ENCODE results near the gene TNIP2.

TNIP2 gene, protein sequence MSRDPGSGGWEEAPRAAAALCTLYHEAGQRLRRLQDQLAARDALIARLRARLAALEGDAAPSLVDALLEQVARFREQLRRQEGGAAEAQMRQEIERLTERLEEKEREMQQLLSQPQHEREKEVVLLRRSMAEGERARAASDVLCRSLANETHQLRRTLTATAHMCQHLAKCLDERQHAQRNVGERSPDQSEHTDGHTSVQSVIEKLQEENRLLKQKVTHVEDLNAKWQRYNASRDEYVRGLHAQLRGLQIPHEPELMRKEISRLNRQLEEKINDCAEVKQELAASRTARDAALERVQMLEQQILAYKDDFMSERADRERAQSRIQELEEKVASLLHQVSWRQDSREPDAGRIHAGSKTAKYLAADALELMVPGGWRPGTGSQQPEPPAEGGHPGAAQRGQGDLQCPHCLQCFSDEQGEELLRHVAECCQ

DNA sequence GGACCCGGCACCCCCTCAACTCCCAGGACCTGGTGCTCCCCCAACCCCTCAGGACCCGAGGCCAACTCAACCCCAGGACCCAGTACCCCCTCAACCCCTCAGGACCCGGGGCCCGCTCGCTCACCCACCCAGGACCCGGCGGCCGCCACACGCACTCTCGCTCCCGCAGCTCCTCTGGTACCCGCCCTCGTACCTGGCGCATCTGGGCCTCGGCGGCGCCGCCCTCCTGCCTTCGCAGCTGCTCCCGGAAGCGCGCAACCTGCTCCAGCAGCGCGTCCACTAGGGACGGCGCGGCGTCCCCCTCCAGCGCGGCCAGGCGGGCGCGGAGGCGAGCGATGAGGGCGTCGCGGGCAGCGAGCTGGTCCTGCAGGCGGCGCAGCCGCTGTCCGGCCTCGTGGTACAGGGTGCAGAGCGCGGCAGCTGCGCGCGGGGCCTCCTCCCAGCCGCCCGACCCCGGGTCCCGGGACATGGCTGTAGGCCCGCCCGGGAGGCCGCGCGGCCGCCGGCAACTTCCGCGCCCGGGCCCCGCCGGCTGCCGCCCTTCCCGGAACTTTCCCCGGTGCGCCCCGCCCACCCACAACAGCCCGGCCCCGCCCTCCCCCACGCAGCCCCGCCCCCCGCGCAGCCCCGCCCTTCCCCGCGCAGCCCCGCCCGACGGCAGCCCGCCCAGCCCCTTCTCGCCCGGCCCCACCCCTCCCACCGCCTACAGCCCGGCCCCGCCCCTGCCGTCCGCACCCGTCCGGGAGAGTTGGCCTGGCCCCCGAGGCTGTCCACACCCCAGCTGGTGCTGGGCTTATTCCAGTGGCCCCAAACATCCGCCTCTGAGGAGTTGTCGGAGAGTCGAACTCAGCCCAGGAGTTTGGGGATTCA lies at the start of gene TNIP2:
TNIP2 (minus strand) TSS at position 516 of the 870 bp plus-strand sequence; CDS start at position 469, 47 bp downstream.
- DNase-seq: peak; percentile 83

DNA sequence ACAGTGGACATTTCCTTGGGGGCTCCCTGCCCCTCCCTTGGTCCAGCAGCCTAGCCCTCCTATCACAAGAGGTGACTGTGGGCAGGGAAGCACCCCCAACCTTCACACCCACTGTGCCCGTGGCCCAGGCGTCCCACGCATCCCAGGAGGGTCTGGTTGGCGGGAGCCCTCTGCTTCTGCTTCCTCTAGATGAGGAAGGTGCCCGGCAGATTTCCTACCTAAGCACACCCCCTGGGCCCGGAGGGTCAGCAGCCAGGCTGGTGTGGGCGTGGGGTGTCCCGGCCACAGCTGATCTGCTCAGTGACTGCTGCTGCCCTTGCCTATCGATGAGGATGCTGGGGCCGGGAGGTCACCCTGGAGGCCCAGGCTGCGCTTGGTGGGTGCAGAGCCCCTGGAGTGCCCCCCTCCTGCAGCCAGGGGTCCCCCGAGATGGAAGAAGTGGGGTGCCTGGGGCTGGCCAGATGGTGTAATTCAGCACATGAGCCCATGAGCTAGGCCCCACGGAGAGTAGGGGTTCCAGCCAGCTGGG lies 48.9 kb upstream of the TNIP2 start:
- no peak for DNase-seq

DNA sequence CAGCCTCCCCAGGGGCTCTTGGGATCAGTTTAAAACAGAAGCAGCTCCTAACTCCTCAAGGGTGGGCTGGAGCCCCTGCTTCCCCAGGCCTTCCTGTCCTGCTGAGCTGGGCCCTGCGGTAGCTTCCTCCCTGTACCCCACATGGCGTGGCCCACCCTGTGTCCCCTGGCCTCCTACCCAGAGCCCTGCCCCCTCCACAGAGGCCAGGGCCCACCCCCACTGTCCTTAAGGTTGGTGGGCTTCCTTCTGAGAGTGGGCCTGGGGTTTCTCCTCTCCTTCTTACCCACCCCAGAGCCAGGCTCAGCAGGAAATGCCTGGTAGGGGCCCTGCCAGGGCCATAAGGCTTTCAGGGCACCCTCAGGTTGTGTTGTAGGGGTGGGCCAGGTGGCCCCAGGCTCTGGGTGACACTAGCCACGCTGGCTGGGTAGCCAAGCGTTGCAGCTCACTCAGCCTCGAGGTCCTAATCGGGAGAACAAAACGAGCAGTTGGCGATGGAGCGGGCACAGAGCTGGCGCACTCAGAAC lies 48.4 kb upstream of the TNIP2 start:
- DNase-seq: no peak

DNA sequence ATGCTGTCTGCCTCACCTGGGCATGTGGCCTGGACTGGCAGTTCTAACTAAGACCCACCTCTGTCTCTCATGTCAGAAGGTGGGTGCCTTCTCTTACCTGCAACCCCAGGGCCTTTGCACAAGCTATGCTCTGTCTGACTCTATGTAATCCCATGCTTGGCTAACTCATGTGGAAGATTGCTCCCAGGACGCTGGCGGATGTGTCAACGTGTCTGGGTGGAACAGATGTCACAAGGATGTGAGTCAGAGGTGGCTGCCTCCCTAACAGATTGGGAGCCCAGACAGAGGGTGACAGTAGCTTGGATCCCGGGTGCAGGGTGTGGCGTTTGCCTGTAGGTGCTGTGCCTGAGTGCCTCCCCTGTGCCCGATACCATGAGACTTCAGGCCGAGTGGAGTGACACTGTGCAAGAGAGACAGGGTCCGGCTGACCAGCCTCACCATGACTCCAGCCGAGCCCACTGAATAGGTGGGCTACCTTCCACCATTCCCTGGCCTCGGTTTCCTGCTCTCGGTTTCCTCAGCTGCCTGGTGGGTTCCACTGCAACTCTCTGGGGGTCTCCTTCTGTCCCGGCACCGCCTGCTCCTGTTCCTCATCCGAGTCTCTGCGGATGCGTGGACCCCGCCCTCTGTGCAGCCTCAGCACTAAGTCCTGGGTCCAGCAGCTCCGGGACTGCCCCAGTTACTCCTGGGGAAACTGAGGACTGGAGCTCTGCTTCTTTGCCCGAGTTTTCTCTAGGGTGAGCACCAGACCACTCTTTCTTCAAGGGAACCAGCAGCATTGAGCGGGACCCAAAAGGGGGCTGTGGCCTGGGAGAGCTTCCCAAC lies 47.7 kb upstream of the TNIP2 start:
- no peak for DNase-seq

DNA sequence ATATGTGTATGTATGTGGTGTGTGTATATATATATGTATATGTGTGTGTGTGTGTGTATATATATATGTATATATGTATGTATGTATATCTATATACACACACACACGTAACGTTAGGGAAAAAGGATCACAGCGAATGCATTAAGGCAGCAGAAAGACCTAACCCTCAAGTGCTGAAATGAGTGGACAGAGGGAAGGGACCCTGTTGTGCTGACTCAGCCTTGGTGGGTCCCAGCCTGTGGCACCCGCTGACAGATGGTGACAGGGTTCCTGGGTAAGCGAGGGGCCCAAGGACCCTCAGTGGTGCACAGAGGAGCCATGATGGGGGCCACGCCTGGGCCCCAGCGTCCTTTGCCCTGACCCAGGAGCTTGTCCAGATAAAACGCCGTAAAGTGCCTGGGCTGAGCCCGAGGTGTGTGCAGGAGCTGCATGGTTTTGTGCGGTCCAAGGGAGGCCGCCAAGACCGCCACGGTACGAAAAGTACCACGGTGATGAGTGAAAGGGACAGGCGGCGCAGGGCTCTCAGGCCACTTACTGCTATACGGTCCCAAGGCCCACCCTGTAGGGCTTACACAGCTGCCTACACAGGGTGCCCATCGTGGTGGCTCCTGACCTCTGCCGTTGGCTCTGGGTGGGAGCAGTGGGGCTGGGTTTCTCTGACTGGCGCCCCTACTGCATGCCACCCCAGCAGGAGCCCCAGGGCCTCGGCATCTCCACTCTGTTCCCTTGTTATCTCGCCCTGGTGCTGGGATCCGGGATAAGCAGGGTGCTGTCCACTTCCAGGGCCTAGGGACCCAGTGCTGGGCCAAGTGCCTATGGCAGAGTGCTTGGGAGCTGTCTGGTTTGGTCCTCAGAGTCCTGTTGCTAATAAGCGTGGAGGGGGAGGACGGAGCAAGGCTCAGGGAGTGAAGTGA lies 46.7 kb upstream of the TNIP2 start:
- no peak for DNase-seq

DNA sequence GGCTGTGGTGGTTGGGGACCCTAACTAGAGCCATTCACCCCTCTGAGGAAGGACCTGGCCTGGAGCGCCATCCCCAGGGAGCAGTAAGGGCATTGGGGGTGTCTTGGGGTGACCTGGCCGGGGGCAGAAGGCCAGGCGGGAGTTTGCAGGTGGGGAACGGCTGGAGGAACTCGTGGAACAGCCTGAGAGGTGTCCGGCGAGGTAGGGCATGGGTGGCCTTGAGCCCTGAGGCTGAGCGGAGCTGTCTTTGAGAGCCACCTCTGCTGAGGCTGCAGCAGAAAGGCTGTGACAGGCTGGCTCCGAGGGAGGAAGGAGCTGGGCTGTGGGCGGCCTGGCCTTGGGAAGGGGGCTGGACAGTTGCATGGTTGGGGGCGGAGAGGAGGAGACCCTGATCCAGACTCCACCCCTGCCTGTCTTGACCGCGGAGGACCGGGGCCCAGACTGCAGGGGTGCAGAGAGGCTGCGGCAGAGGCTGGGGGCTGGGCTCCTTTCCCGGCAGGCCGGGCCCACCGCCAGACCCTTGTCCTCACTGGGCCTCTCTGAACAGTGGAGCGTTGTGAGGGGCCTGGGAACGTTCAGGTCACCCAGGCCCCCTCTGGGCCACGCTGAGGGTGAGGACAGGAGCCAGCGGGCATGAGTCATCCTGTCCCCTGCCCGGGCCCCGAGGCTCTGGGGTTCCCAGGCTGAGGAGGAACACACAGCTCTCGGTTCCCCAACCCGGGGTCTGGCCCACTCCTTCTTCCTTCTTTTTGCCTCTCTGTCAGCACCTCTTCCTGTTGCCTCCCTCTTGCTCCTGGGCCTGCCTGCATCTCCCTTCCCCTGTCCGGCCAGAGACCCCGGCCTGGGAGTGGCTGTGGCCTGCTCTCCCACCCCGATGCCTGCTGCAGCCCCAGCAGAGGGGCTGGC lies 44.8 kb upstream of the TNIP2 start:
- peak; percentile 45 for DNase-seq

DNA sequence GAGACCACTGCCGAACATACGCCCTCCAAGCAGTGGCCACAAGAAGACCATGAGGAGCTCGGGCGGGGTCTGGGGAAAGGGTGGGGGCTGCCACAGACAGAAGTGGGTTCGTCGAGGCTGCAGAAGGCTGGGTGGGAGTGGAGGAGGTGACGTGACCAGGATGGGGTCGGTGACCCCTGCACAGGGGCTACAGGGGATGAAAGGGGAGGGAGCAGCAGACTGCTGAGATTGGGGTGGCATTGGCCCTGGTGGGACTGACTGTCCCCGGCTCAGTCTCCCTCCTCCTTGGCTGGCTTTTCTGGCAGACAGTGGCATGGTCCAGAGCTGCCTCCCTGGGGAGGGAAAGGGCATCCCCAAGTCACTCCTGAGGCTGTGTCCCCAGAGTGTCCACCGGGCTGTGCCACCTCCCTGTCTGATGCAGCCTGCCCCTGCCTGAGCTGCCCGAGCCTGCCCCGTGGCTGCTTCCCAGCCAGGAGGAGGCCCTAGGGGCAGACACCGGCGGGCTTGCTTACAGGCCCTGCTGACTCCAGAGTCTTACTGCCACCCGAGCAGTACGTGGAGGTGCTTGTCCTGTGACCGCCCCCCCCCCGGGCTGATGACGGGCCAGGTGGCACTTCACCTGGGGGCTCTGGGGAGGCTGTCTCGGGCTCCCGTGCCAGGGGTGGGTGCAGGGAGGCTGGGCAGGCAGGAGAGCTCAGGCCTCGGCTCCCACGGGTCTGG lies 44.0 kb upstream of the TNIP2 start:
- peak; percentile 9 for DNase-seq

DNA sequence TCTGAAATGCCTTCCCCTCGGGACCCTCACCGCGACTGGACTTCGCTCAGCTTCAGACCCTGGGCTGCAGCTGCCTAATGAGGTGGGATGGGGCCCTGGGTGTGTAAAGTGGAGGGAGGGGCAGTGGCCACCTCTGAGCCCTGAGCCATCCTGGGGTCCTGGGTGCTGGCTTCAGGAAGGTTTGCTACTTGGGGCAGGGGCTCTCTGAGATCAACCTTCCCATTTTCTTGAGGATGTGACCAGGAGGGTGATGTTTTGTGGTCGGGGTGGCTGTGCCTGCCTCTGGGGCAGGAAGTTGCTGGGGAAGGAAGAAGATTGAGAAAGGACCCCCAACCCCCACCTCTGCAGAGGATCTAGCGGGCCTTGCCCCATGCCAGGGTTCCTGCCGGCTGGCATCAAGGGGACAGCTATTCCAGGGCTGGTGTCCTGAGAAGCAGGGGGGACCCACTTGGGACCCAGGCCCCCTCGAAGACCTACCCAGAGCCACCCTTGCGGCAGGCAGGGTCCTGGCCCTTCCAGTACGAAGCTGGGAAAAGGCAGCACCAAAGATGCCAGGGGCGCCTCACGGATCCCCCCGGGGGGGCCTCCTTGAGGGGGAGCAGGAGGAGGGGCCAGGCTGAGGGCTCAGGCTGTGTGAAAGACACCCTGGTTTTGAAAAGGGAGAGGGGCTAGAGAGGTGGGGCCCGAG lies 43.2 kb upstream of the TNIP2 start:
- DNase-seq: no peak

DNA sequence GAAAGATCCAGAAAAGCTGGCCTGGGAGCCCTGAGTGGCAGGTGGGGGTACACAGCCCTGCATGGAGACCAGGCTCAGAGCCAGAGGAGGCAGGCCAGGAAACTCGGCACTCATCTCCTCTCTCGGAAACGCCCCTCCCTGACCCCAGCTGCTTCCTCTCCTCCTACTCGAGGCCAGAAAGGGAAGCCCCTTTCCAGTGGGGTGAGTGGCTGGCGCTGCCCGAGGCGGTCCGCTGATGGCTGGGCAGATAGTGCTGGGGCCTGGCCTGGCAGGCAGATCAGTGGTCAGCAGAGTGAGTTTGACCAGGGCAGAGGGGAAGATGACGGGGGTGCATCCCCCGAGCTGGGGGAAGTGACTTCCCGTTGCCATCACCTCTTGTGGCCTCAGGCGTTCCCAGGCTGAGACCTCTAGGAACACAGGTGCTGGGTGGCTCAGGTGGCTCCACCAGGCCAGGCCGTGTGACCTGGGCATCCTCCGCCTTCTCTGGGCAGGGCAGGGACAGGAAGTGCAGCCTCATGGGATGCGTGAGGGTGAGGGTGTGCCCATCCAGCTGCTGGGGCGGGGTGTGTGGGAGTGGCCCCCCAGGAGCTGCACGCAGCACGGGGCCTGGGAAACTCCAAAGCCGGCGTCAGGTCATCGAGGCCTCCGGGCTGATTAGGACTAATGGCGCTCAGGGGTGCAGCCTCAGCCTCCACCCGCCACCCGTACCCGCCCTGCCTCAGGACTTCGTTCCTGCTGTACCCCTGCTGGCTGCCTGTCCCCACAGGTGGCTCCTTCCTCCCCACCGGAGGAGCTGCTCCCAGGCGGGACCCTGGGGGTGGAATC lies 42.5 kb upstream of the TNIP2 start:
- peak; percentile 66 for DNase-seq

DNA sequence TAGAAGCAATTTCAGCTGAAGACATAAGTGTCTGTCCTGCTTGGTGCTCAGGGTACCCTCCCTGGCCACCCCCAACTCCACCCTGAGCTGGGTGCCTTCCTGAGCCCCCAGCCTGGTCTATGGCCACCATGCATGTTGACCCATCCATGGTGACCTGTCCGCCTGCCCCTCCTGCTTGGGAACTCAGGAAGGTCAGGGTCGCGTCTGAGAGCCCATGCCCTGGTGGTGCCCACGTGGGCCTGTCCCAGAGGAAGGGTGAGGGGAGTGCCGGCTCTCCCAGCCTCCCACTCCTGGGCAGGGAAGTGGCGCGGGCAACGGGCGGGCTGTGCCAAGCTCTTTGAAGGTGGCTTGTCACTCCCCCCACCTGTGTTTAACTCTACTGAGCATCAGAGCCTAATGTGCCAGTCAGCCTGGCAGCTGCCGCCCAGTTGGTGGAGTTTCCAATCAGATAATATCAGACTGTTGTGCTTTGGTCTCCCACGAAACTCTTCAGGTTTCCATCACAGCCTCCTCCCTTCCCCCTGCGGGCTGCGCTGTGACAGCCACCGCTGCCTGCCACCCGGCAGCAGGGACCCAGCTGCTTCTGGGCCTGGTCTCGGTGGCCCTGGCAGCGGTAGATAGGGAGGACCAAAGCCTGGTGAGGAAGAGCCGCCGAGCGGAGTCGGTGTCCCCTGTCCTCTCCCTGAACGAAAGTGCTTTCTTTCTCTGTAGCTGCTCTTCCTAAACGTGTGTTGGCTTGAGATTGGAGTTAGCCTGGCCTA lies 41.6 kb upstream of the TNIP2 start:
- peak; percentile 68 for DNase-seq

DNA sequence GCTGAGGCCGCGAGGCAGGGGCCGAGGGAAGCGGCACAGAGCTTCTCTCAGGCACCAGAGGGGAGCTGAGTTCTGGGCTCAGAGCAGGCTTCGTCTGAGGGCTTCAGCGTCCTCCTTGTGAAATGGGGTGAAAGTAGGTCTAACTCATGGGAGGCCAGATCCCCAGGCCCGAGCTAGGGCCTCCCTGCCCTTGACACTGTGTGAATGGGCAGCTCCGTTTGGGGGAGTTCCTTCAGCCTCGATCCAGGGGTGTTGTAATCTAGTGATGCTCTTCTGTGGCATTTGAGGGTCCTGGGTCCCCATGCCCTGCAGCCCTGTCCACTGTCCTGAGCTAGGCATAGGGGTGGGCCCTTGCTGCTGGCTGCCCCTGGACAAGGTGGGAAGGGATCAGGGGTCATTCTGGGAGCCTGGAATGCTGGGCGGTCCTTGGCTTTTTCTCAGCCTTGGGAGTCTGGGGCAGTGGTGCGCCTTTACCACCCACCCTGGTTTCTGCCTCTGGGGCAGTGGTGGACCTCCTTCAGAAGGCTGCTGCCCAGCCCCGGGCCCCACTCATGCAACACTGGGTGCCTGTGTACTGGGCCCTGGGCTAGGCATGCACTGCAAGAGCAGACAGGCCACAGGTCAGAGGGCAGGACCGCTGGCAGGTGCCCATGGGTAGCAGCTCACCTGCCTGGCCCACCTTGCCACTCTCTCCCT lies 40.9 kb upstream of the TNIP2 start:
- DNase-seq: no peak

DNA sequence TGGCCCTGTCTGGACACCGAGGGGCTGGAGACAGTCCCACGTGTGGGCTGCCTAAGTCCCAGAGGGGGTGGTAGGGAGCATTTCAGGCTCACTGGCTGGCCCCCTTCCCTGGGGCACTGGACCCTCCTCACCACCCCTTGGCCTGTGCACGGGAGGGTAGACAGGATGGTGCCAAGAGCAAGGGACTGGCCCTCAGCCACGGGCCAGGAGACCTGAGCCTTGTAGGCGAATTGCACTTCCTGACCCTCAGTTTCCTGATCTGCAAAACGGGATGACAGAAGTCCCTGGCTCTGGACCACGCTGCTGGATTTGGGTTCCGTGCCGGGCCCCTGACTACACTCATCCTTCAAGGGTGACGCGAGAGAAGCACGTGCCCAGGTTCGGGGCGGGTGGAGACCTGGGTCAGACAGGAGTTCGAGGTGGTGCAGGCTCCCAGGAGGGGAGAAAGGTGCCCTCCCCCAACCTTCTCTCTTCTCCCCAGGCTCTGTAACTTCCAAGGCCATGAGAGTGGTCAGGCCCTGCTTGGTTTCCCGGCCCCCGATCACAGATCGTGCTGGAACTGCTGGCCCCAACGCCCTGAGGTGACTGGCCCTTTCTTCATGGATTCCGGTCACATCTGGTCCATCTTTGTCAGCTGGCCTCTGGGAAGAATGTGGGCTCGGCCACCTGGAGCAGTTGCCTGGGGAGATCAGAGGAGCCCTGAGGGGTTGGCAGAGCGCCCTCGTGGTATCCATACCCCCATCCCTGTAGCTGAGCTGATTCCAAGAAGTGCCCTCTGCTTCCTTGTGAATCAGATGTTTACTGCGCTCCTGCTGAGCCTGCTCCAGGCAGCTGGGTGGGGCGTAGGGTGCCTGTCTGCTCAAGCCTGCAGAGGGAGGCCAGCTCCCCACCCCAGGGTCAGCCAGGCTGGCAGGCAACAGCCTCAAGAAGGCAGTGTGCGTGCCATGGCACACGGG lies 40.0 kb upstream of the TNIP2 start:
- DNase-seq: no peak

DNA sequence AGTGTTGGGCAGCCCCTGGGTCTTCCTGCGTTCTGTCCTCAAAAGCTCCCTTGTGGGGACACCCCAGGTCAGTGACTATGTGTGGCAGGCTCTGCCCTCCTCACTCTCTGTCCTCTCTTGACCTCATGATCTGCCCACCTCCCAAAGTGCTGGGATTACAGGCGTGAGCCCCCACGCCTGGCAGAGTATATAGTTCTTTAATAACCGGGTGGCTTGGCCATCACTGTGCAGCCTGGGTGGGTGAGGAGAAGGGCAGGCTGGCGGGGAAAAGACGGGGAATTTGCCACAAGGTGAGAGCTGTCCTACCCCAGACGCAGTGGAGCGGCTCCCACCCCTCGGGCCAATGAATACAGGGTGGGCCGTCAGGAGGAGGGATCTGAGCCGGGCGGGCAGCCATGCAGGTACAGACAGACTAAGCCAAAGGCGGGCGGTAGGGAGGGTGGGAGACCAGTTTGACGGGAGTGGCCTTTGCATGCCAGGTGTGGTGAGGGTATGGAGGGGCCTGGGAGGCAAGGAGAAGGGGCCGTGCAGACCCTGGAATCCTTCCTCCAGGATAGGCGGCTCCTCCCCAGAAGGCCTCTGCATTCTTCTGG lies 39.3 kb upstream of the TNIP2 start:
- no peak for DNase-seq

DNA sequence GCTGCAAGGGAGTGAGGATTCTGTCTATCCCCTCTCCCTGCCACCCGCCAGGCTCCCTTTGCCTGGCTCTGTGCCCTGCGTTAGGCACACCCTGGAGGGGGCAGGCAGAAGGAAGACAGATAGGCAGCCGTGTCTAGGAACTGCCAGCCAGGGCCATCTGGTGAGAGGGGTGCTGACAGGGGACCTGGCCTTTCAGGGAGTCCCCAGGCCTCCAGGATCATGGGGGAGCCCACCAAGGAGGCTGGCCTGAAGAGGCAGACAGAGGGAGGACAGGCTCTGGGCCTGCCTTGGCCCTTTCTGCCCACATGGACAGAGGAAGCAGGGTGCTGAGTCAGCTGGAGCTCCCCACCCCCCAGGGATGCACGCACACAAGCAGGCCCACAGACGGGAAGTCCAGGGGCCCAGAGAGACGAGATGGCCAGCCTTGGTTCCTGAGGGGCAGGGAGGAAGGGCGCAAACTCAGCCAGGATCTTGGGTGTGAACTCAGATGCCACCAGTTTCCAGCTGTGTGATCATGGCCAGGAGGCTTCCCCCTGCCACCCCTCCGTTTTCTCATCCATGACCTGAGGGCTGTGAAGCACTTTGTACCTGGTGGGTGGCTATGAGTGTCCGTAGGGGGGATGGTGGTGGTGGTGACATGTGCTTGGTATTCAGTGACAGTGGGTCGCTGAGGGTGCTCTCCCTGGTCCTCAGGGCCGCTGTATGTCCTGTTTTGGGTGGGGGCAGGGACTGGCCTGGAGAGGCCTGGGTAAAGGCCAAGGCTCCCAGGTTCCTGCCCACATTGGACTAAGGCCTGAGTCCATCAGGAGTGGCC lies 38.6 kb upstream of the TNIP2 start:
- DNase-seq: peak; percentile 11

All from activated CD4-positive, alpha-beta T cell treated with anti-CD3 and anti-CD28 coated beads for 48 hours (primary cell).